GM10266 (cell line): Measurements from ENCODE around the gene PLLP.

Source experiments
- DNase-seq: peaks from one replicate; pipeline ENCODE4 v3.0.0; 2012; ENCODE audit errors: extremely low spot score
- TF ChIP-seq, protein P1 (sequence below): IDR thresholded peaks from 2 replicates; pipeline ENCODE4 v1.5.1; 2012; ENCODE audit warnings: mild to moderate bottlenecking, low read depth; ENCODE audit not compliant: control insufficient read depth, insufficient read depth; ENCODE audit errors: missing control alignments

Gene PLLP

DNA sequence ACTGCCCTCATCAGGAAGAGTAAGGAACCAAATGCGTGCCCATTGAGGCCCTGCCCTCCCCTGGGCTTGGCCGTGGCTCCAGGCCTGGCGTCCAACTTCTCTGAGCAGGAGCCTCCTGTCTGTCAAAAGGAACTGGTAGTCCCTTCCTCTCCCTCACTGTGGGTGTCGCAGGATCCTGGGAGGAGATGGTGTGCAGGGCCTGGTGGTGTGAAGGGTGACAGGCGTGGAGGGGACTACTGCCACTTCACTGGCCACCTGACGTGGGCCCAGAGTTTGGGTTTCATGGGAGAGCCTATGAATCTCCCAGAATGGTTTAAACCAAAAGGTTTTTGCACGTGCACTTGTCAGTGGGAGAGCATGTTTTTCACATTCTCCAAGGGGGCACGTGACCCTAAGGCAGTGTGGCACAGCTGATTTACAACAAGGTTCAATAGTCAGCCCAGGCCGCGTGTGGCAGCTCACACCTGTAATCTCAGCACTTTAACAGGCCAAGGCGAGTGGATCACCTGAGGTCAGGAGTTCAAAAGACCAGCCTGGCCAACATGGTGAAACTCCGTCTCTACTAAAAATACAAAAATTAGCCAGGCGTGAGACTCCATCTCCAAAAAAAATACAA is 26.9 kb downstream of the PLLP start:
- no peak for DNase-seq
- TF ChIP-seq, protein P1, sequence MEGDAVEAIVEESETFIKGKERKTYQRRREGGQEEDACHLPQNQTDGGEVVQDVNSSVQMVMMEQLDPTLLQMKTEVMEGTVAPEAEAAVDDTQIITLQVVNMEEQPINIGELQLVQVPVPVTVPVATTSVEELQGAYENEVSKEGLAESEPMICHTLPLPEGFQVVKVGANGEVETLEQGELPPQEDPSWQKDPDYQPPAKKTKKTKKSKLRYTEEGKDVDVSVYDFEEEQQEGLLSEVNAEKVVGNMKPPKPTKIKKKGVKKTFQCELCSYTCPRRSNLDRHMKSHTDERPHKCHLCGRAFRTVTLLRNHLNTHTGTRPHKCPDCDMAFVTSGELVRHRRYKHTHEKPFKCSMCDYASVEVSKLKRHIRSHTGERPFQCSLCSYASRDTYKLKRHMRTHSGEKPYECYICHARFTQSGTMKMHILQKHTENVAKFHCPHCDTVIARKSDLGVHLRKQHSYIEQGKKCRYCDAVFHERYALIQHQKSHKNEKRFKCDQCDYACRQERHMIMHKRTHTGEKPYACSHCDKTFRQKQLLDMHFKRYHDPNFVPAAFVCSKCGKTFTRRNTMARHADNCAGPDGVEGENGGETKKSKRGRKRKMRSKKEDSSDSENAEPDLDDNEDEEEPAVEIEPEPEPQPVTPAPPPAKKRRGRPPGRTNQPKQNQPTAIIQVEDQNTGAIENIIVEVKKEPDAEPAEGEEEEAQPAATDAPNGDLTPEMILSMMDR, result no peak

- TF ChIP-seq, protein P1, result no peak
- no peak for DNase-seq
Measured at GRCh38 chr16:57256601-57257395, 27.7 kb downstream of the PLLP start.

GRCh38 chr16:57255686-57256415 is 28.6 kb downstream of the PLLP start:
- TF ChIP-seq, protein P1, result no peak
- no peak for DNase-seq

DNA sequence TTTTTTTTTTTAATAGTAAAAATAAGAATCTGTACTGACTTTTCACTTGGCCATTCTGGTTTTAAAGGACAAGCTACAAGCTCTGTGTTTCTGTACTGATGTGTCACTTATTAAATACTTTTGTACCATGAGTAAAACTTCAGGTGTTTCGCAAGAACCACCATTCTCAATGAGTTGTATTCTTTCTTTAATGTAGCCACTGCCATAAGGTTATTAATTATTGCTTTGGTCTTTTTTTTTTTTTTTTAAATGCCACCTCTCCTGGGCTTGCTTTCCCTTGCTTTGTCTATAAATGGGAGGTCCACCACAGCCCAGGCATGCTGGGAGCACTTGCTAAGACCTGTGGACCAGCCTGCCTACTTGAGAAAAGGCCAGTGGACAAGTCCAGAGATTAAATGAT is 31.0 kb downstream of the PLLP start:
- TF ChIP-seq, protein P1, result no peak
- no peak for DNase-seq

DNA sequence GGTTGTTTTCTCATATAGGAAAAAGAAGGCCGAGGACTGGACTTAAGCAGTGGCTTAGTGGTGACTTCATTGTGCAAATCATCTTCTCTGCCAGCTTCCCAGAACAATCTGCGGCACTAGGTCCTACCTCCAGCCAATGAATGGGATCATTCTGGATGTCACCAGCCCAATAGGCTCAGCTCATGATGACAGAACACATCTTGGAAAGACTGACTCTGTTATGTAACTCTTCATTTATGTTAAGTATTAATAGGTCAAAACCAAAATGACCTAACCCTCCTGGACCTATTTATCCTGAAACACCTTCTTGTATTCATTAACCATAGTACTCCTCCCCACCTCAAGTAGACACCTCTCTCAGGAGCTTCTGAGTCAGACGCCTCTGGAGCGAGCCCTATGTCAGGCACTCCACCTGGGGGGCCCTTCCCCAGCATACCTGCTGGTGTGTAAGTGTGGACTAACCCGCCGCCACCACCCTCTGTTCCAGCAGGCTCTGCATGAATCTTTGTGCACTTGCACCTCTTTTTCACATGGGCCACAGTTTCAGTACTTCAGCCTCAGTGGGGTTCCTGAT is 32.2 kb downstream of the PLLP start:
- no peak for DNase-seq
- TF ChIP-seq, protein P1, result no peak

GRCh38 chr16:57251352-57251751 is 33.1 kb downstream of the PLLP start:
- TF ChIP-seq, protein P1, result no peak
- DNase-seq, result no peak
